NB4 (cell line): ENCODE measurements around the gene ASB4.

Experiments
- CTCF ChIP-seq: IDR thresholded peaks from one replicate; pipeline ENCODE4 v1.5.1; 2012; ENCODE audit warnings: low read depth, low read length
- MAX ChIP-seq: IDR thresholded peaks from 2 replicates; pipeline ENCODE4 v1.6.1; 2011; ENCODE audit warnings: low read depth, low read length
- POLR2A ChIP-seq: IDR thresholded peaks from 2 replicates; pipeline ENCODE4 v1.6.1; 2011; ENCODE audit warnings: mild to moderate bottlenecking; ENCODE audit not compliant: insufficient read length; ENCODE audit errors: extremely low read depth

- TF ChIP-seq CTCF (no peak), POLR2A (no peak), MAX (no peak)
Observed at GRCh38 chr7:95546647-95547046, 60.9 kb downstream of the ASB4 start.
